ENCODE data around the gene CCDC18. TPM values are rescaled to one million over a fixed set of nuclear protein-coding genes. Genes with fewer than 3 reads are reported as not detected.
"Not testable (repeated sequence)": the region's sequence is repeated elsewhere in the genome, so short reads cannot be mapped to it uniquely, and the experiment has no call there.

The CCDC18 gene
- total RNA-seq, 4 donors from 2014 or later = 1.5 to 5.1 (median 2.8) TPM

DNA sequence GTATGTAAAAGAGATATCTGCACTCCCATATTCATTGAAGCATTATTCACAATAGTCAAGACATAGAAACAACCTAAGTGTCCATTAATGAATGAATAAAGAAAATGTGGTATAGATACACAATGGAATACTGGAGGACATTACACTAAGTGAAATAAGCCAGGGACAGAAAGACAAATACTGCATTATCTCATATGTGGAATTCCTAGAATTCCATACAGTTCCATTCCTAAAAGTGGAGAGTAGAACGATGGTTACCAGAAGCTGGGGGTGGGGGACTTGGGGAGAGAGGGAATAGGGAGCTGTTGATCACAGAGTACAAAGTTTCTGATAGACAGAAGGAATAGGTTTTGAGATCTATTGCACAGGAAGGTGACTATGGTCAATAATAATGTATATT is 7.7 kb upstream of the CCDC18 start:
- Histone ChIP-seq H3K9me3 (no peaks in the 10 kb centered on the region), H3K36me3 (no peaks in the 10 kb centered on the region), H3K4me3 (no peak overlapping the region), H3K27me3 (no peaks in the 10 kb centered on the region), H3K27ac (no peak overlapping the region), H3K4me1 (peaks cover 6 to 40% (median 12%) of the 10 kb centered on the region in 4 donors)
- no peak for DNase-seq
- intact Hi-C loops (cut with DNase I; ENCODE audit: low total_unique reads) = no loop called here
- in situ Hi-C loops (cut with MboI; ENCODE audit: low pct_ligation_motif_present in 1 of 4, low pct_unique_long_range_greater_than_20kb in 1 of 4, low sequenced_read_pairs in 3 of 4) = no loop called here
- TF ChIP-seq, protein P1, sequence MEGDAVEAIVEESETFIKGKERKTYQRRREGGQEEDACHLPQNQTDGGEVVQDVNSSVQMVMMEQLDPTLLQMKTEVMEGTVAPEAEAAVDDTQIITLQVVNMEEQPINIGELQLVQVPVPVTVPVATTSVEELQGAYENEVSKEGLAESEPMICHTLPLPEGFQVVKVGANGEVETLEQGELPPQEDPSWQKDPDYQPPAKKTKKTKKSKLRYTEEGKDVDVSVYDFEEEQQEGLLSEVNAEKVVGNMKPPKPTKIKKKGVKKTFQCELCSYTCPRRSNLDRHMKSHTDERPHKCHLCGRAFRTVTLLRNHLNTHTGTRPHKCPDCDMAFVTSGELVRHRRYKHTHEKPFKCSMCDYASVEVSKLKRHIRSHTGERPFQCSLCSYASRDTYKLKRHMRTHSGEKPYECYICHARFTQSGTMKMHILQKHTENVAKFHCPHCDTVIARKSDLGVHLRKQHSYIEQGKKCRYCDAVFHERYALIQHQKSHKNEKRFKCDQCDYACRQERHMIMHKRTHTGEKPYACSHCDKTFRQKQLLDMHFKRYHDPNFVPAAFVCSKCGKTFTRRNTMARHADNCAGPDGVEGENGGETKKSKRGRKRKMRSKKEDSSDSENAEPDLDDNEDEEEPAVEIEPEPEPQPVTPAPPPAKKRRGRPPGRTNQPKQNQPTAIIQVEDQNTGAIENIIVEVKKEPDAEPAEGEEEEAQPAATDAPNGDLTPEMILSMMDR (IDR thresholded peaks at IDR 0.05) = no peak
- no peak for TF ChIP-seq EP300 (IDR thresholded peaks at IDR 0.05; ENCODE audit: low read depth)
- no peak for TF ChIP-seq POLR2AphosphoS5 (IDR thresholded peaks at IDR 0.05)
- no peak for TF ChIP-seq POLR2A (IDR thresholded peaks at IDR 0.05)
- 53 to 80% methylated on average over 1 of the region's 1 CpG for WGBS, 2 donors (ENCODE audit: low coverage in 1 of 2)

DNA sequence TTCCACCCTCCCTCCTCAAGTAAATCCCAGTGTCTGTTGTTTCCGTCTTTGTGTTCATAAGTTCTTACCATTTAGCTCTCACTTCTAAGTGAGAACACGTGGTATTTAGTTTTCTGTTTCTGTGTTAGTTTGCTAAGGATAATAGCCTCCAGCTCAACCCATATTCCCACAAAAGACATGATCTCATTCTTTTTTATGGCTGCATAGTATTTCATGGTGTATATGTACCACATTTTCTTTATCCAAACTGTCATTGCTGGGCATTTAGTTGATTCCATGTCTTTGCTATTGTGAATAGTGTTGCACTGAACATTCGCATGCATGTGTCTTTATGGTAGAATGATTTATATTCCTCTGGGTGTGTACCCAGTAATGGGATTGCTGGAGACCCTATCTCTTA is 5.9 kb upstream of the CCDC18 start:
- intact Hi-C loops (cut with DNase I; ENCODE audit: low total_unique reads); H3K36me3 ChIP-seq; H3K27ac ChIP-seq; H3K9me3 ChIP-seq; DNase-seq; H3K4me3 ChIP-seq; in situ Hi-C loops (cut with MboI; ENCODE audit: low pct_ligation_motif_present in 1 of 4, low pct_unique_long_range_greater_than_20kb in 1 of 4, low sequenced_read_pairs in 3 of 4); H3K27me3 ChIP-seq: not testable (repeated sequence)
- H3K4me1 ChIP-seq = peaks cover 13 to 52% (median 24%) of the 10 kb centered on the region in 4 donors
- 97% methylated on average over 3 of the region's 3 CpGs for WGBS, 2 donors (ENCODE audit: low coverage in 1 of 2)

DNA sequence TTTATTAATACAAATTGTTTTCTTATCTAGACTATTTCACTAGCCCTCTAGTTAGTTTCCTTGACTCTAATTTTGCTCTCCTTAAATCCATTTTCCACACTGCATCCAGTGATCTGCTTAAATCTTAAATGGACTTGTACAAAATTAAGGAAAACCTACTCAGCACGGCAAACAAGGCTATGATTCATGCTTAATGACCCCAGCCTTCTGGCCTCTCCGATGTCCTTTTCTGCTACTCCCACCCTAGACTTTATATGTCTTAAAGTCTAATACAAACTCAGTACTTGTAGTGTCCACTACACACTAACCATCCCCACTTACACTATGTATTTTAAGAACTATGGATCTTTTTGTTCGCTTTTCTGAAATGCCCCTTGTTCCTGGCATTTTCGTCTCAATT is 2.5 kb upstream of the CCDC18 start:
- Histone ChIP-seq H3K4me3 (peak overlapping the region in 3 of 4 donors; percentile 67 to 80 (median 78)), H3K4me1 (peaks cover 9 to 44% (median 18%) of the 10 kb centered on the region in 4 donors), H3K9me3 (no peaks in the 10 kb centered on the region), H3K36me3 (no peaks in the 10 kb centered on the region), H3K27me3 (no peaks in the 10 kb centered on the region), H3K27ac (peak overlapping the region in 3 of 4 donors; percentile 3 to 100 (median 99))
- in situ Hi-C loops (cut with MboI; ENCODE audit: low pct_ligation_motif_present in 1 of 4, low pct_unique_long_range_greater_than_20kb in 1 of 4, low sequenced_read_pairs in 3 of 4) = no loop called here
- intact Hi-C loops (cut with DNase I; ENCODE audit: low total_unique reads) = no loop called here
- DNase-seq = no peak
- TF ChIP-seq, protein P1 (IDR thresholded peaks at IDR 0.05) = no peak
- TF ChIP-seq POLR2A (IDR thresholded peaks at IDR 0.05) (no peak), POLR2AphosphoS5 (IDR thresholded peaks at IDR 0.05) (no peak), EP300 (IDR thresholded peaks at IDR 0.05; ENCODE audit: low read depth) (no peak)
- WGBS, 2 donors (ENCODE audit: low coverage in 1 of 2) = 26 to 28% methylated on average over 4 of the region's 4 CpGs

DNA sequence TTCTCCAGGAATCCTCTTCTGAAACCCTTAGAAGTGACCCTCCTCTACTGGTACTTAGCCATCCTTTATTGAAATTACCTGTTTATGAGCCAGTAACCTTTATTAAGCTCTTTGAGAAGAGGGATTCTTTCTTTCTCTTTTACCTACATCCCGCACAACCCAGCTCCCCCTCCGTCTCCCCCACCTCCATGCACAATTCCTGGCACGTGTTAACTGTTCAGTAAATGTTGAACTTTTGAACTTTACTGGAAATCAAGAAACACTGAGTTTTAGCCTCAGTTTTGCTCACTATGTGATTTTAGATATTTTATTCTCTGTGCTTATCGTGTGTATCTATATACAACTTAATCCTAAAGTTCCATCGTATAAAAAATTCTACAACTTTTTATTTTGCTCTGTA is 2.1 kb upstream of the CCDC18 start:
- intact Hi-C loops (cut with DNase I; ENCODE audit: low total_unique reads) (no loop called here), in situ Hi-C loops (cut with MboI; ENCODE audit: low pct_ligation_motif_present in 1 of 4, low pct_unique_long_range_greater_than_20kb in 1 of 4, low sequenced_read_pairs in 3 of 4) (no loop called here)
- Histone ChIP-seq H3K36me3 (no peaks in the 10 kb centered on the region), H3K4me1 (peaks cover 9 to 40% (median 18%) of the 10 kb centered on the region in 4 donors), H3K9me3 (no peaks in the 10 kb centered on the region), H3K27me3 (no peaks in the 10 kb centered on the region), H3K27ac (peak overlapping the region in 2 of 4 donors; percentile 99 to 100), H3K4me3 (peak overlapping the region in 3 of 4 donors; percentile 67 to 80 (median 78))
- no peak for TF ChIP-seq POLR2A (IDR thresholded peaks at IDR 0.05)
- TF ChIP-seq, protein P1 (IDR thresholded peaks at IDR 0.05) = no peak
- TF ChIP-seq POLR2AphosphoS5 (IDR thresholded peaks at IDR 0.05) = no peak
- no peak for TF ChIP-seq EP300 (IDR thresholded peaks at IDR 0.05; ENCODE audit: low read depth)
- no peak for DNase-seq
- 17 to 23% methylated on average over 5 of the region's 5 CpGs for WGBS, 2 donors (ENCODE audit: low coverage in 1 of 2)
